ENCODE measurements around the gene CALCA.

CALCA gene

GRCh38 chr11:14927146-14927545, 45.0 kb downstream of the CALCA start:
- POLR2A ChIA-PET = no interaction called here
- DNase-seq (ENCODE audit: extremely low spot score) = no peak
- CTCF ChIA-PET = interaction anchor here (1.3 kb wide), 1 partner anchor 19 kb away, joined by 6 read pairs; no protein-coding TSS in a partner anchor

GRCh38 chr11:14924318-14924717, 47.8 kb downstream of the CALCA start:
- DNase-seq (ENCODE audit: extremely low spot score) = no peak
- TF ChIP-seq, protein P1, sequence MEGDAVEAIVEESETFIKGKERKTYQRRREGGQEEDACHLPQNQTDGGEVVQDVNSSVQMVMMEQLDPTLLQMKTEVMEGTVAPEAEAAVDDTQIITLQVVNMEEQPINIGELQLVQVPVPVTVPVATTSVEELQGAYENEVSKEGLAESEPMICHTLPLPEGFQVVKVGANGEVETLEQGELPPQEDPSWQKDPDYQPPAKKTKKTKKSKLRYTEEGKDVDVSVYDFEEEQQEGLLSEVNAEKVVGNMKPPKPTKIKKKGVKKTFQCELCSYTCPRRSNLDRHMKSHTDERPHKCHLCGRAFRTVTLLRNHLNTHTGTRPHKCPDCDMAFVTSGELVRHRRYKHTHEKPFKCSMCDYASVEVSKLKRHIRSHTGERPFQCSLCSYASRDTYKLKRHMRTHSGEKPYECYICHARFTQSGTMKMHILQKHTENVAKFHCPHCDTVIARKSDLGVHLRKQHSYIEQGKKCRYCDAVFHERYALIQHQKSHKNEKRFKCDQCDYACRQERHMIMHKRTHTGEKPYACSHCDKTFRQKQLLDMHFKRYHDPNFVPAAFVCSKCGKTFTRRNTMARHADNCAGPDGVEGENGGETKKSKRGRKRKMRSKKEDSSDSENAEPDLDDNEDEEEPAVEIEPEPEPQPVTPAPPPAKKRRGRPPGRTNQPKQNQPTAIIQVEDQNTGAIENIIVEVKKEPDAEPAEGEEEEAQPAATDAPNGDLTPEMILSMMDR (IDR thresholded peaks at IDR 0.05; ENCODE audit: control extremely low read depth, extremely low read depth, low read depth, missing control alignments) = no peak
- POLR2A ChIA-PET = no interaction called here
- CTCF ChIA-PET = interaction anchor here (1.1 to 9.0 kb wide), 4 partner anchors 9 to 176 kb away, joined by 3 to 99 read pairs (median 3); no protein-coding TSS in a partner anchor

More at GRCh38 chr11:14927146-14927545, 45.0 kb downstream of the CALCA start:
- TF ChIP-seq, protein P1 (IDR thresholded peaks at IDR 0.05; ENCODE audit: control extremely low read depth, extremely low read depth, low read depth, missing control alignments) = no peak
